Measurements from ENCODE around the gene ARHGAP10.

Gene ARHGAP10

GRCh38 chr4:148103597-148104355, 371.9 kb downstream of the ARHGAP10 start:
- Histone ChIP-seq H3K27ac (ENCODE audit: low read length) (no peak overlapping the region), H4K20me1 (ENCODE audit: insufficient read depth, low read length) (no peaks in the 10 kb centered on the region), H3K79me2 (ENCODE audit: low read length) (no peaks in the 10 kb centered on the region), H3K4me3 (ENCODE audit: low read length) (no peak overlapping the region), H3K27me3 (replicated peaks; ENCODE audit: insufficient read depth, low read length) (no peaks in the 10 kb centered on the region), H3K4me2 (ENCODE audit: low read depth, low read length) (no peak overlapping the region), H3K4me1 (ENCODE audit: low read length) (no peaks in the 10 kb centered on the region), H3F3A (ENCODE audit: insufficient read depth, low read length) (no peaks in the 10 kb centered on the region), H3K9ac (ENCODE audit: low read length) (no peak overlapping the region), H2AFZ (ENCODE audit: low read length) (no peak overlapping the region), H3K9me3 (replicated peaks; ENCODE audit: insufficient read depth, low read length) (no peaks in the 10 kb centered on the region), H3K9me2 (replicated peaks; ENCODE audit: insufficient read depth, low read length) (no peaks in the 10 kb centered on the region), H3K36me3 (replicated peaks; ENCODE audit: insufficient read depth, low read length) (no peaks in the 10 kb centered on the region)
- no peak for DNase-seq
- no peak for TF ChIP-seq EZH2 (optimal IDR thresholded peaks at IDR 0.05; ENCODE audit: low read depth, low read length)
- no peak for TF ChIP-seq EZH2phosphoT487 (IDR thresholded peaks at IDR 0.05; ENCODE audit: low read length)
- TF ChIP-seq CTCF (IDR thresholded peaks at IDR 0.05; ENCODE audit: low read length): no peak

- Histone ChIP-seq H3K4me1 (ENCODE audit: low read length) (no peaks in the 10 kb centered on the region), H4K20me1 (ENCODE audit: insufficient read depth, low read length) (no peaks in the 10 kb centered on the region), H3K9me3 (replicated peaks; ENCODE audit: insufficient read depth, low read length) (no peaks in the 10 kb centered on the region), H3K36me3 (replicated peaks; ENCODE audit: insufficient read depth, low read length) (no peaks in the 10 kb centered on the region), H3K27me3 (replicated peaks; ENCODE audit: insufficient read depth, low read length) (no peaks in the 10 kb centered on the region), H3K27ac (ENCODE audit: low read length) (no peak overlapping the region), H3F3A (ENCODE audit: insufficient read depth, low read length) (no peaks in the 10 kb centered on the region), H3K9ac (ENCODE audit: low read length) (no peak overlapping the region), H3K79me2 (ENCODE audit: low read length) (no peaks in the 10 kb centered on the region), H3K4me2 (ENCODE audit: low read depth, low read length) (no peak overlapping the region), H2AFZ (ENCODE audit: low read length) (no peak overlapping the region), H3K9me2 (replicated peaks; ENCODE audit: insufficient read depth, low read length) (no peaks in the 10 kb centered on the region), H3K4me3 (ENCODE audit: low read length) (no peak overlapping the region)
- no peak for TF ChIP-seq EZH2phosphoT487 (IDR thresholded peaks at IDR 0.05; ENCODE audit: low read length)
- TF ChIP-seq CTCF (IDR thresholded peaks at IDR 0.05; ENCODE audit: low read length): no peak
- TF ChIP-seq EZH2 (optimal IDR thresholded peaks at IDR 0.05; ENCODE audit: low read depth, low read length): no peak
- DNase-seq: no peak
Measured at GRCh38 chr4:148108766-148109165, 376.9 kb downstream of the ARHGAP10 start.

GRCh38 chr4:148109216-148109615, 377.3 kb downstream of the ARHGAP10 start:
- no peak overlapping the region for H3K4me3 ChIP-seq (ENCODE audit: low read length)
- H3K9me2 ChIP-seq (replicated peaks; ENCODE audit: insufficient read depth, low read length): no peaks in the 10 kb centered on the region
- DNase-seq: no peak
- no peaks in the 10 kb centered on the region for H3K79me2 ChIP-seq (ENCODE audit: low read length)
- no peak overlapping the region for H2AFZ ChIP-seq (ENCODE audit: low read length)
- no peaks in the 10 kb centered on the region for H3K36me3 ChIP-seq (replicated peaks; ENCODE audit: insufficient read depth, low read length)
- H3K4me2 ChIP-seq (ENCODE audit: low read depth, low read length): no peak overlapping the region
- no peaks in the 10 kb centered on the region for H3F3A ChIP-seq (ENCODE audit: insufficient read depth, low read length)
- no peaks in the 10 kb centered on the region for H3K4me1 ChIP-seq (ENCODE audit: low read length)
- no peaks in the 10 kb centered on the region for H3K27me3 ChIP-seq (replicated peaks; ENCODE audit: insufficient read depth, low read length)
- no peaks in the 10 kb centered on the region for H4K20me1 ChIP-seq (ENCODE audit: insufficient read depth, low read length)
- no peak overlapping the region for H3K27ac ChIP-seq (ENCODE audit: low read length)
- TF ChIP-seq EZH2phosphoT487 (IDR thresholded peaks at IDR 0.05; ENCODE audit: low read length): no peak
- TF ChIP-seq EZH2 (optimal IDR thresholded peaks at IDR 0.05; ENCODE audit: low read depth, low read length): no peak
- no peak for TF ChIP-seq CTCF (IDR thresholded peaks at IDR 0.05; ENCODE audit: low read length)
- H3K9ac ChIP-seq (ENCODE audit: low read length): no peak overlapping the region
- H3K9me3 ChIP-seq (replicated peaks; ENCODE audit: insufficient read depth, low read length): no peaks in the 10 kb centered on the region

All from MM.1S (cell line).